EH (cell line): ENCODE results near the gene PRSS38.

Experiments
- DNase-seq: peaks from one replicate; pipeline ENCODE4 v3.0.0-alpha.2; 2015; ENCODE audit warnings: low read depth

The PRSS38 gene

DNA sequence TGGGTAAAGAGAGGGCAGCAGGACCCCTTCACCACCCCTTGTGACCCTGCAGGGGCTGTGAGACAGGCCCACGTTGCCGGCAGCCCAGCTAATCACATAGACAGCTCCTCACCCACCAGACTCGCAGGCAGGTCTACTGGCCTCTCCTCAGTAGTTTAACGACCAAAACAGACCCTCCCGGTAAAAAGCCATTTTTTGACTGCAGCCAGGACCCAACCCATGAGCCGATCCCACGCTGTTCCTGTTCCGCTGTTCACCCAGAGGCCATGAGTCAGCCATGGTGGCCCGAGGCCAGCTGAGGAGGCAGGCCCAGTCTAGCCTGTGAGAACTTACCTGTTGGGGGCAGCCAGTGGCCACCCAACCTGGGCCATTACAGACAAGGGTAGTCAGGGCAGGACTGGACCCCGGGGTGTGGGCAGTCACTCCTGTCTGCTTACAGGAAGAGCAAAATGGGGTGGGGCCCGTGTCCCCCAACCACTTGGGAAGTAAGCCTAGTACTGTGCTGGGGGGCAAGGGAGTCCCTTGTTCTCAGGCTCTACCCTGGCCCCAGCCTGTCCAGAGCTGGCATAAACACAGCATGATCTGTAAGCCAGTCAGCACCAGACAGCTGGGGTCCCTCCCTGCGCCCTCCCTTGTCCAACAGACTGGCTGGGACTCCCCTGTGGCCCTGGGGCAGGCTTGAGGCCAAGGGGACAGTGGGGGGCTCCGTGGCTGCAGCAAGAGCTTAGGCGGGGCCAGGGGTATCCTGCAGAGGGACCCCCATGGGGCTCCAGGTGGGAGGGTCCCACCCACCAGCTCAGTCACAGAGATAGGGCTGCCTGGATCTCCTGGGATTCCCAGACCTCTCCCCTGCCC is 70.4 kb downstream of the PRSS38 start:
- peak; percentile 55 for DNase-seq

DNA sequence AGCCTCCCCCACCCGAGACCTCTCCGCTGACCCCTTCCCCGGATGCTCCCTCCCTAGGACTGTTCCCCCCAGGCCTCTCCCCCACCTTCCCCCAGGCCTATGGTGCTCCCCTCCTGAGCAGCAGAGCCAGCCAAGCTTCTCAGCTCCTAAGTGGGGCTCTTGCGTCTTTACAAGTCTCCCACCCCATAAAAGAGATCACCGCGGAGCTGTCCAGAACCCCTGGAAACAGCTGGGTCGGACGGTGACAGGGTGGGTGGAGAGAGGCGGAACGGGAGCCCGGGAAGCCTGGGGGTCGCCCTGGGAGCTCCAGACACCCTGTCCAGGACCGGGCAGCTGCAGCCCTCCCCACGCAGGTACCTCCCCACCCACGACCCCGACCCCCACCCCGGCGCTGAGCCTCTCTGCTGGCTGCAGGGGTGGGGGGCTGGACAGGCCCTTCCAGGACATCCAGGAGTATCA is 71.1 kb downstream of the PRSS38 start:
- DNase-seq: no peak

DNA sequence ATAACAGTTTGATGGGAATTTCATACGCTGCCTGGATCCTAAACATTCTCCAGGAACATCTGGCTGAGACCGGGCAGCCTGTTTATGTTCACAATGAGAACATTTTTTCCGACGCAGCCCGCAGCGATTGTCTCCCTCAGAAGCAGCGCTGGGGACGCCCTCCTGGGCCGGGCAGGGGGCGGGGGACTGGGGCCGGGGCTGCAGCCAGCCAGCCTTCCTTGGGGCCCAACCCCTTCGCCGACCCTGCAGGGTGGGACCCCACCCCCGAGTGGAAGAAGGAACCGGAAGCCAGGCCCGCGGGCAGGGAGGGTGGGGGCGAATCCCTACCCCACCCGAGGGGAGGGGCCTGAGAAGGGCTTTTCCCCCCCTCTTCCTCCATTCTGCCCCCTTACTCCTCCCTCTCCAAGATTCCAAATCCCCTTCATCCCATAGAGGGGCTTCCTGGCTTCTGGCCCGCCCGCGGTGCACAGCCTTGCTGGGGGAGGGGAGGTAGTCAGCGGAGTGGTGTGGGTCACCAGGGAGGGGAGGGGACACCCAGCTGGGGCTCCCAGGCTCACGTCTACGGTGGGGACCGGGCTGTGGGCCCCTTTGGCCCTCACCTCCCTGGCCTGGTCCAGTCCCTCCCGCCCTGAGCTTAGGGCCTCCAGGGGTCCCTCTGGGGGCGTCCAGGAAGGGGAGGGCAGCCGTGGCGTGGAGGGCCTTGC is 71.7 kb downstream of the PRSS38 start:
- DNase-seq: peak; percentile 11

DNA sequence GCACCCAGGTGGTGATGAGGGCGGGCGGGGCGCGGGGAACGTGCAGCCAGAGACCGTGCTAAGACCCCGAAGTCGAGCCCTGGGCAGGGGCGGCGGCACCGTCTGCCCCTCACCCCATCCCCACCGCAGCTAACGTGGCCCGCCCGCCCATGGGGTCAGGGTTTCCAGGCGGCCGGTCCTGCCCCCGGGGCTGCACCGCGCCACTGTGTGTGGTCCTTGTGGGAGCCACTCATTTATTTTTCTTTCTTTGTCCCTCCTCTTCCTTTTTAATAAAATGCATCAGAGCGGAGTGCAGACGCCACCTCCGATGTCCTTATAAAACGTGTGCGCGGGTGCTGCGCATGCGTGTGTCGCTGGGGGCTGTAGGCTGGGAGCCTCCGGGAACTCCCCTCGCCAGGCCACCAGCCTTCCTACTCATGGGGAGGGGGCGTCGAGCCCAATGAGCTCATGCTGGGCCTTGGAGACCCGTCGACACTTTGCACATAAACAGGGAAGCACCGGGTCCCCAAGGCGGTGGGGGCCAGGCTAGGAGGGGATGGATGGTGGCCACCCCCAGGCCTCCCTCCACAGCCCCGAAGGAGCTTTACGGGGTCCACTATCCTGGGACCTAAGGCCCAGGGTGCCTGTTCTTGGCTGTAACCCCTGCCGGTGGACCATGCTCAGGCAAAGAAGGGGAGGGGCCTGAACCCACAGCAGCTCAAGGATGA is 72.4 kb downstream of the PRSS38 start:
- peak; percentile 7 for DNase-seq

DNA sequence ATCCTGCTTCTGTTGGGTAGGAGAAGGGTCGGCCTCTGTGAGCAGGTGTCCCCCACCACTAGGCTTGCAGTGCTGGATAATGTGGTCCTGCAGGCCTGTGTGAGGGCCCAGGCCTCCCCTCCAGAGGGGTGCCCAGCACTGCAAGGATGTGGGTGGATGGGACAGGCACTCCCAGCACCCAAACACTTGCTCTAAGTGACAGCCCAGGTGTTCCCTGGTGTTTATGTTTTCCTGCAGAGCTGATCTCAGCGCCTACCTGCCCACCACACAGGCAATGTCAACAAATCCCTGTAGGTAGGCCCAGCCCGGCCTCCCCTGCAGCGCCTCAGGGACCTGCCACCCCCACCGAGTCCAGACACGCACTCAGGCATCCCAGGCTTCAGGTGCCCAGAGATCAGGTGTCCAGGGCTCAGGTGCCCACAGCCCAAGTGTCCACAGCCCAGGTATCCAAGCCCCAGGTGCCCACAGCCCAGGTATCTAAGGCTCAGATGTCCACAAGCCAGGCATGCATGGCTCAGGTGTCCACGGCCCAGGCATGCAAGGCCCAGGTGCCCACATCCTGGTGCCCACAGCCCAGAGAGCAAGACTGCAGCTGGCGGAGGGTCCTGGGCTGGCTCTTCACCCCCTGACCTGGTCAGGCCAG is 73.0 kb downstream of the PRSS38 start:
- DNase-seq: no peak

DNA sequence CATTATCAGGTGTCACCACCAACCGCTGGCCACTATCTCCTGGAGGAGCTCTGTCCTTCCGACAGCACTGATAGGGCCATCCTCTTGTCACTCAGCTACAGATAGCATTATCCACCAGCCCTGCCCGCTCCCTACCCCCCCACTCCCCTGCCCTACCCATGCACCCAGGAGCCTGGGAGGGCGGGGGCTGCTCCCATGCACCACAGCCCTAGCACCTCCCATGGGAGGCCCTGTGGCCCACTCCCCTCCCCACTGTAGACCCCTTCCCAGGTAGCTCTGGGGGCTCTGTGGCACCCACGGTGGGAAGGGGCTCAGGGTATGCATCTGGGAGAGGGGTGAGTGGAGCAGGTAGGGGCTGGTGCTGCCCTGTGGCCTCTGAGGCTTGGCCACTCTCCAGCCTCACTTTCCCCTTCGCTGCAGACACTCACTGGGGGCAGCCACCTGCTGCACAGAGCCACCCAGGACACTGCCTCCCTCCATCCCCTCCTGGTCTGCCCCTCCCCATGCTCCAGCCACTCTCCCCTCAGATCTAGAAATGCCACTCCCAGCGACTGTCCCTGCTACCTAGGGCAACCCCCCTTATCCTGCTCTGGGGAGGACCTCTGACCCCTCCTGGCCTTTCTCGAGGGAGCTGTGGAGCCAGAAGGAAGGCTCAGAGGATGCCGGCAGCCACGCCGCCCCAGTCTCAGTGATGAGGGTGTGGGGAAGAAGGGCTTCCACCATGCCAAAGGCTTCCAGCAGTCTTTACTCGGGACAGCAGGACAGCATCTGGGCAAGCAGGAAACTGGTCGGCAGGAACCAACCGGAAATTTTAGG is 73.8 kb downstream of the PRSS38 start:
- no peak for DNase-seq

DNA sequence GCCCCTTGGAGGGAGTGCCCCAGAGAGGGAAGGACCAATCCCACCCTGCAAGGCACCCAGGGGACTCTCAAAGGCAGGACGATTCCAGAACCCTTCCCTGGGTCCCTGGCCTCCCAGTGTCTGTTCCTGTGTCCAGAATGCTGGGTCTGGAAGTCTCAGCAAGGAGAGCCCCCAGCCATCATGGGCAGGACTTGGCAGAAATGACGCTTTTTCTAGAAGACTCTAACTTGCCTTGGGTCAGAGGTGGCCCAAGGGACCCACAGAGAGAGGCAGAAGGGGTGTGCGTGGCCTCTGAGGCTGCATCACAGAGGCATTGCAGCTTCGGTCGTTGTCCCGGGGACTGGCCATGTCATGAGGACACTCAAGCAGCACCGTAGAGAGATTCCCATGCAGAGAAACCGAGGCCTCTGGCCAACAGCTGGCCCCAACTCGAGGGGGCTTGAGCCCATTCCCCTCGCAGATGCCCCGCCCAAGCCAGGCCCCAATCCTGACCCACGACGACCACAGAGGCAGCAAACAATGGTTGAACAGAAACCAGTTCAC is 74.5 kb downstream of the PRSS38 start:
- no peak for DNase-seq

DNA sequence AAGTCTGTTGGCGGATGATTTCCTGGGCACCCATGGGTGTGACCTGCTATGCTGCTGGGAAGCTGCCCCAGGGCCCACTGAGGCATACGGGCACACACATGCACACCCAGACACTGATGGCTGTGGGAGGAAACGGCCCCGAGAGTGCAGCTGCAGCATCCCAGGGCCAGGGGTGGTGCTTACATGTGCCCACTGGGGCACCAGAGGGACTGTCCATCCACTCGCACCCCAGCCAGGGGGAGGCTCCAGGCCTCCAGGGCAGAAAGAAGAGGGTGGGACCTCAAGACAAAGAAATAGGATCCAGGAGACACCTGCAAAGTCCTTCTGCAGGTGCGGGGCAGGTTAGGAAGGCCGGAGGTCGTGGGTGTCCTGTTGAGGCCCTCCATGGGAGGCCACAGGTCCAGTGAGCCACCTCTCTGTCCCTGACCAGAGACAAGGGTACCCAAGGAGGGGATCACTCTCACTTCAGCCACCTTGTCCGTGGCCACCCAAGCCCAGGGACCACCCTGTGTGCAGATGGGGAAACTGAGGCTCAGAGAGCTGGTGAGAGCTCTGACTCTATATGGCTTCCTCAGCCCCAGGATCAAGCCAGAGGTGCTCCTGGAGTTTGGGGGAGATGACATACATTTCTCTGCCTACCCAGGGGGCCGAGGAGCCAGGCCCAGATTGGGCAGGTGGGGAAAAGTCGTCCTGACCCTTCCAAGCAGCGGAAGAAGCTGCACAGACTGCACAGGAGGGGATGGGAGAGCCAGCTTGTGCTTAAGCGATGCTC is 75.2 kb downstream of the PRSS38 start:
- DNase-seq: no peak

DNA sequence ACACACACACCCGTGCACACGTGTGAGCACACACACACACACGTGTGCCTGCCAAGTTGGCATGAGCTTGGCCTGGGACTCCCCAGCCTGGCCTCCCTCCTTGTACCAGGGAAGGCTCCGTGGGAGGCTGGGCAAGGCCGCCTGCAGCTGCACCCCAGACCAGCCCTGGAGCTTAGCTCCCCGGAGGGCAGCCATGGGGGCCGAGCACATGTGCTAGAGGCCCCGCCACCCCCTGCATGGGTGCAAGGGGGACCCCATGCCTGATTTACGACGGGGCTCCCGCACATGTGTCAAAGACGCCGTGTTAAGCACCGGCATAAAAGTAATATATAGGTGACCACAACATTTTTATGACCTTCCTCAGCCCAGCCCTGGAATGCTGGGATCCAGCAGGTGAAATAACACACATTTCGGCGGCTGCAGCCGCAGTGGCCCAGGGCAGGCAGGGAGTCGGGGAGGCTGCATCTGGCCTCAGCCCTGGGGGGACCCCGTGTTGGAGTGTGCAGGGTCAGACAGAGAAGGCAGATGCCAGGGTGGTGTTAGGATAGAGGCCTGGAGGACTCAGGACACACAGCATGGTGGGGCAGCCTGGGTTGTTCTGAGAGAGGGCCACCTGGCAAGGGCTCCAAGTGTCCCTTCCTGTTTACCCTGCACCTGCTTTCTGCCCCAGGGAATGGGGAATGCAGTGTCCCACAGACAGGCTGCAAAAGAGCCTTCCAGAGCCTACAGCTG is 75.9 kb downstream of the PRSS38 start:
- no peak for DNase-seq

DNA sequence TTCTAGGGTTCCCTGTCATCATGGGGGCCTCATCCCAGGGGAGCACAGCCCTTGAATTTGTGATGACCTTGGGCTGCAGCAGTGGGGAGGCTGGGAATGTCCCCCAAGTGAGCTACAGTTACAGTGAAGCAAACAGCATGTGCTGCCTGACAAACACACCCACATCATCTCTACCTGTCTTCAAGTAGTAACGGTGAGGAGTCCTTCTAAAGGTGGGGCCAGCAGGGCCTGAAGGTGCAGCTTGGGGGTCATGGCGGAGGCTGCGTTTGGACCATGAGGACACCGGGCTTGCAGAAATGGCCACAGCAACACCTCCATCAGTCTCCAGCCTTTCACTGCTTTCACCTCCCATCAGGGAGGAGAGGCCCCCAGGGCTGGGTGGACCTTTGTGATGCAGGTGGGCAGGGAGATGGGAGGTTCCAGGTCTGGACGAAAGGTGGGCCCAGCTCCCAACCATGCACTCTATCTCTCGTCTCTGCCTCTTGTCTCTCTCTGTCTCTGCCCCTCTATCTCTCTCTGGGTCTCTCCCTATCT is 76.5 kb downstream of the PRSS38 start:
- DNase-seq: no peak

DNA sequence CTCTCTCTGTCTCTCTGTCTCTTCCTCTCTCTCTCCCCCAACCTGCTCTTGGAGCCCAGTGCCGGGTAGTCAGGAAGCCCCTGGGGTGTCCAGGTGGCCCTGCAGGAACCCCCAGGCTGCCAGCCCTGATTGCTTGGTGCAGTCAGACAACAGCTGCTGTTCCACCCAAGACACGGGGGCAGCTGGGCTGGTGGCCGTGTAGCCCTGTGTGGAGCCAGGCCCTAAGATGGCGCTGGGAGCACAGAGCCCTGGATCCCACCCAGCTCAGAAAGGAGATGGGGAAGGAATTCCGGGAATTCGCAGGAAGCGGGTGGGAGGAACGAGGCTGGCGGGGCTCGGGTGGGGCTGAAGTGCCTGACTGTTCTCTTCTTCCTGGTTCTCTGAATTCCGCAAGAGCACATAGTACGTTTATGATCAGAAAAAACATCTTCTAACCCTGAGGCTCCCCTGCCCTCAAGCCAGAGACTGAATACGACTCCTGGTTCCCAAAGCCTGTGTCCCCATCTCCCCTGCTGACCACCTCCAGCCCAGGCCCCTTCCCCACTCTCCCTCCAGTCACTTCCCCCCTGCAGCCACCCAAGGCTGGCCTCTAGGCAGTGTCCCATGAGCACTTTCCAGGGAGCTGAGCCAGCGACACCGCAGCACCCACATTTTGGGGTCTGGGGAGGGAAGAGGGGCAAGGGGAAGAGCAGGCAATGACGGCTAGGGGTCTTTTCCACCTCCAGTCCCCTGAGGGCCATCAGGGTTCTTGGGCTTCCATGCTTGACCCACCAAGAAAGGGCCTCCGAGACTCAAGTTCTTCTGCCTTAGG is 77.2 kb downstream of the PRSS38 start:
- peak; percentile 62 for DNase-seq

DNA sequence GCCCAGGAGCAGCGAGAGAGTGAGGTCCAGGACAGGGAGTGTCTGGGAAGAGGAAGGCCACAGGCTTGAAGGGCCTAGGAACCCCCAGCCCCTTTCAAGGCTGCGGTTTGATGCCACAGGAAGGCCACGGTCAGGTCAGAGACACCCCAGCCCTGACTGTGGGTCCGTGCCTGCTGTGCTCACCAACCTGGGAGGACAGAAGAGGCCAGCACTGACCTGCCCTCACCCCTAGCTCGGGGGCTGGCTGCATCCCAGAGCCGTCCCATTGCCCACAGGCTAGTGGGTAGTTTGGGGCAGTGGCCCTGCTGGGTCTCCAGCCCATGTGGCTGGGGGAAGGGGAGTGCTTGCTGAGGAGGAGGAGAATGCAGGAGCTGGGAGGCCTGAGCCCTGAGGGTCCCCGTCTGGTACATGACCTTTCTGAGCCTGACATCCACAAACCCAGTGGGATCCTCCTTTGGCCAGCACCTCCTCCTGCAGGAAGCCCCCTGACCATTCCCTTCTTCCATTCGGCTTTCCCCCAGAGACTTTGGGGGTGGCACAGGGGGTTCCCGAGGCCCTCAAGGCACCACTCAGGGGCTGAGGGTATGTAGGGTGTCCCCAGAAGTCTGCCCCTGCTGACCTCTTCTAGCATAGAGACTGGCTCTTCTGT is 77.9 kb downstream of the PRSS38 start:
- DNase-seq: no peak

DNA sequence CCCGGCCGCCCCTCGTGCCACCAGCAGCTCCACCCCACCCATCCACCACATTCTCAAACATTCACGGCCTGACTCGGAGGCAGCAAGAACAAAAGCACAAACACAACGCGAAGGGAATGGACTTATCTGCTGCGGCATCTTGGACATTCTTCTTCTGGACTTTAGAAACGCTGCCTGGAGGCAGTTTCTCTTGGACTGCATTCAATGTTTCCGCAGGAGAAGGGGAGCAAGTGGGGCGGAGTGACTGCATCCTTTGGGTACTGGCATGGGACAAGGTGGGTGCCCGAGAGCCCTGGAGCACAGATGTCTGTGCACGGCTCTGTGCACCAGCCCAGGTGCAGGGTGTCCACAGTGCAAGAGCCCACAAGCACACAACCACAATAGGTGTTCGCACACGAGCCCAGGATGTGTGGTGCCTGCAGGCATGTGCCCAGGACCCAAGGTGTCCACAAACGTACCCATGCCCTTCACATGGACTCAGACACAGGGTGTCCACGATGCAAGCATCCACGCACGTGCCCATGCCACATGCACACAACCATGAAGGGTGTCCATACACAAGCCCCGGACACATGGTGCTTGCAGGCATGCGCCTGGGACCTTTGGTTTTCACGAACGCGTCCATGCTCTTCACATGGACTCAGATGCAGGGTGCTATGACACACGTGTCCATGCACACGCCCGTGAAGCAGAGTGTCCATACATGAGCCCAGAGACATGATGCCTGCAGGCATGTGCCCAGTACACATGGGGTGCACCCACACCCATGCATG is 78.7 kb downstream of the PRSS38 start:
- DNase-seq: no peak

DNA sequence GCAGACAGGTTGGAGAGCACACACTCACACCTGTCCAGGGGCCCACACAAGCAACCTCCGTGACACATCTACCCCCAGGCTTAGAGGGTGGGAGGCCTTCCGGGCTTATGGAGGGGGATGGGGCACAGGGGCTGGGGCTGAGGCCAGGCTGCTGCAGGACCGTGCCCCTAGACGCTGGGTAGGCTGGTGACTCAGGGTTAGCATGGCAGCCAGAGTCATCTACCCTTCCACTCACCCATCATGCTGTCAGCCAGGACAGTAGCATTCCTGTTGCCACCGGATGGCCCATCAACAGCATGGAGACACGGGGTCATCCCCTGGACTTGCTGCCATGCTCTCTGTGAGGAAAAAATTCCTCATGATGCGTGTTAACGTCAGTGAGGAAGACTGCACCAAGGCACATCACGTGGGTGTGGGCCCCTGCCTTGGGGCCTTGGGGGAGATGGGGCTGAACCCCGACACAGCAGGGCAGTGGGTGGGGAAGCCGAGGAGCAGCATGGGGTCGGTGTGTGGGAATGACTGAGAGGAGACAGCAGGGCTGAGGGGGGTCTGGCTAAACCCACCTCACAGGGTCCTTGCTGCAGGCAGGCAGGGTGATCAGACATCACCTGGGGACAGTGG is 79.5 kb downstream of the PRSS38 start:
- no peak for DNase-seq
